GM19463 (cell line): ENCODE measurements around the gene OTULINL.
A peak's percentile ranks its signal among the peaks of the same experiment; 100 is the strongest.
"Not testable (repeated sequence)": the region's sequence is repeated elsewhere in the genome, so short reads cannot be mapped to it uniquely, and the experiment has no call there.

Source experiments
- ATAC-seq: cut with Tn5 transposase; IDR thresholded peaks from one replicate; pipeline ENCODE4 v1.9.1; 2021; ENCODE audit warnings: mild to moderate bottlenecking, moderate library complexity; ENCODE audit not compliant: unreplicated experiment

OTULINL gene

DNA sequence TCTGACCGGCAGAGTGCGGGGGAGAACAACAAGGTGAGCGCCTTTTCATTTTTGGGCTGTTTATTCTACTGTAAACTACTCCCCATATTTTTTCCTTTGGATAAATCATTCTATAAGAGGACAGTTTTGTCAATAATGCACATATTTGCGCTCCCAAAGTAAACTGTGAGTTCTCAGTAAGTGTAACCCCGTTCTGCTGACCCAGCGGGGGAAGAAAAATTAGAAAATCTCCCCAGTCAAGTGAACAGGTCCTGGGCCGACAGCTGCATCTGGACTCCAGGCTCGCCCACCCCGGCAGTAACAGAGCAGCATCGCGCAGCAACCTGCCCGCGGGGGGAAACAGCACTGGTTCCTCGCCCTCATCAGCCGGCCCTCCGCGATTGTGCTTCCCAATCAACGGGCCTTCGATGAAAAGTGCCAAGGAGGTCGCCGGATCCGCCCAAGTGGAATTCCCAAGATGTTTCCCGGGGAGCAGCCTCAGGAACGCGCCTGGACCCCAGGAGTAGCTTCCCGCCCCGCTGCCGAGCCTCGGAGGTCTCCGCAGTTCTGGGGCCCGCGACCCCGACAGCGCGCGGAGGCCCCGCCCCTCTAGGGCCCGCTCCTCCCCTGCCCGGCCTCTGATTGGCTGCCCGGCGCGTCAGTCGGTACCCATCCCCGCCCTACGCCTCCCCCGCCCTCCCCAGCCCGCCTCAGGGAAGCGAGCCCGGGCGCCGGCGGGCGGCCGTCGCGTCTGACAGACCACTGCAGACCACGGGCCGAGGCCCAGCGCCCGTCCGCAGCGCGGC lies at the start of gene OTULINL:
OTULINL (plus strand) TSS at position 687 of the 785 bp plus-strand sequence. CDS start 103 bp downstream, outside the sequence.
- ATAC-seq = peak; percentile 99

DNA sequence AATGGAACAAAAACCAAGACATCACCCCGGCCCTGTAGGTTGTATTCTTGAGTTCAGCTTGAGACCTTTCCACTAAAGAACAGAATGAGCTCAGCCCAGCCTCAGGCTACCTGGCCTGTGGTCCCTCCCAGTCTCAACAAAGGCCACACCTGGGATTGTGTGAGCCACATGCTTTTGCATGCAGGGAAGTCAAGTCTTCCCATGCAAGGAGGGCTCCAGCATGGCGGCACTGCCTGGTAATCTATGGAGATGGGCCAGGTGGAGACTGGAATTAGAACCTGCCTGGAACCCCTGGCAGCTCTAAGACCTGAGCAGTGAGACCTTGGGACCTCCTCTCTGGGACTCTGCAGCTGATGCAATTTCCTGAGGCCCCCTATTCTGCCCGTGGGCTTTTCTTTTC lies 49.4 kb upstream of the OTULINL start:
- ATAC-seq = no peak

DNA sequence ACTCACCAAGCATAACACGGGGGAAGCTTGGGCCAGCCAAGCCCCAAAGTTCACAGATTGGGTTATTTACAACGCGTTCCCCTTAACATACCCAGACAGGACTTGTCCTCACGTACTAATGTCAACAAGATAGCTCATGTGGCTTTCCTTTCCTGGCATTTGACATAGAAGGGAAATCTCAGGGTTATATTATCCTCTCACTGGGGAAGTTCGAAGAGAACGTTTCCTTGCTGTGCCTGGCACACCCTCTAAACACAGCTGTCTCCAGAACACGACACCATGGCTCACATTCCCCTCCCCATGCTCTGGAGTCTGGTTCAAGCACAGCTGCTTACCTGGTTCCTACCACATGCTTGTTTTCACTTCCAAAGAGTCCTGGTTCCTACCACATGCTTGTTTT lies 46.8 kb upstream of the OTULINL start:
- ATAC-seq = no peak

DNA sequence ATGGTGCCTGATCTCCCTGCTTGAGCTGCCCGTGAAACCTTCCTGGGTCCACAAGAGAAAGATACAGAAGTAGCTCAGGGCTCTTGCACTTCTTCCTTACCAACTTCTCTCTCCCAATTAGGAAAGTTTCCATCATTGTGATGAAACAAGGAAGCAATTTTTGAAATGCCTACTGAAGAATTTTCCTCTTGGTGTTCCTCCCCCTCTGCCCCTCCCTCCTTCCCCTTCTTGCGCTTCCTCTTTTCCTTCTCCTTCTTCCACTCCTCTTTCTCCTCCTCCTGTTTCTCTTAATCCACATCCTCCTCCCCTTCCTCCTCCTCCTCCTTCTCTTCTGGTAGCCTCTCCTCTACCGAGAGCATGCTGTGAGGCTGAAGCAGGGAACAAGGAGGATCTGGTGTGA lies 36.3 kb upstream of the OTULINL start:
- ATAC-seq = no peak

DNA sequence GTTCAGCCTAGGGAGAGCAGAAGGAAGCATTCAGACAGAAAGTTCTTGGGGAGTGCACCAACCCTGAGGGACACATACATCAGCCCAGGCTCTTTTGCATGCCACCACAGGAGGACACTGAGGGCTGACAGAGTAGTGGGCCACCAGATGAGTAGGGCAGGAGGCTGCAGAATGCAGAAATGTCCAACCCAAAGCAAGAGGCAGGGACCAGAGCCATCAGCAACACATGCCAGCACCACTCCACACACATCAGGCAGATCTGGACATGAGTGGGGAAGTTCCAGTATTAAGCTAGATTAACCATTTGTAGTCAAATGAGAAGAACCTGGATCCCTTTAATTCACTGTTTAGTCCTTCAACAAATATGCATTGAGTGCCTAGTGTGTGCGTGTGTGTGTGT lies 35.7 kb upstream of the OTULINL start:
- ATAC-seq = no peak

DNA sequence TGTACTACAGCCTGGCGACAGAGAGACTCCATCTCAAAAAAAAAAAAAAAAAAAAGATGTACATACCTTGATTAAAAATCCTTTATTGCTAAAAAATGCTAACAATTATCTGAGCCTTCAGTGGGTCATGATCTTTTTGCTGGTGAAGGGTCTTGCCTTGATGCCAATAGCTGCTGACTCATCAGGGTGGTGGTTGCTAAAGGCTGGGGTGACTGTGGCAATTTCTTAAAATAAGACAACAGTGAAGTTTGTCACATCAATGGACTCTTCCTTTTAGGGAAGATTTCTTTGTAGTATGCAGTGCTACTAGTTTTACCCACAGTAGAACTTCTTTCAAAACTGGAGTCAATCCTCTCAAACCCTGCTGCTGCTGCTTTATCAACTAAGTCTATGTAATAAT lies 33.9 kb upstream of the OTULINL start:
- no peak for ATAC-seq

DNA sequence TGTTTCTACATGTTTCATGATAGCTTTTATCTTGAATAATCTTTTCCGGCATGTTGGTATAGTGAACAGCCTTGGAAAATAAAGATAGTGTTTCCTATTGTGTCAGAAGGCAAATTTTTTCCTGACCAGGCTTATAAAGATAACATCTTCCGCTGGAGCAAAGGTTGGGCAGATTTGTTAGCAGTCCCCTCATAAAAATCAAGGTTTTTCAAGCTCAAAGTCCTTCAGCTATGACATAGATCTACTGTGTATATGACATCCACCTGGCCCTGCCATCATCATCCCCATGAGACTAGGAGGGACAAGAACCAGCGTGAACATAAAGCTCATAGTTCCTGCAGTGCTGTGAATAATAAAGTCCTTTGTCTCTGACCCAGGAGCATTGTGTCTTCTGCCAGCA lies 30.4 kb upstream of the OTULINL start:
- no peak for ATAC-seq

DNA sequence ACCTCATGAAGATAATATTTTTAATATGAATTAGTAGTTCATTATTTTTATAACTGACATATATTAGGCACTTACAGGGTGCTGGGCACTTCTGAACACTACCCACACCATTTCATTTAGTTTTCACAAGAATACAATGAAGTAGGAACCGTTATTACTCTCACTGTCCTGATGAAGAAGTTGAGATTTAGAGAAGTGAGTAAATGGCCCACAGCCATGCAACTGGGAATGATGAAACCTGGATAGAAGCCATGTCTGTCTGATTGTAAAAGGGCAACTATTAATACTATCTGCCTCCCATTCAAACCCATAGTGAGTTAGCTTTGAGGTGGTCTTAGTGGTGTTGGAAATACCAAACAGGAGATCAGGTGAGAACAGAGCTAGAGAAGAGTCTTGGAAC lies 29.6 kb upstream of the OTULINL start:
- ATAC-seq = no peak

DNA sequence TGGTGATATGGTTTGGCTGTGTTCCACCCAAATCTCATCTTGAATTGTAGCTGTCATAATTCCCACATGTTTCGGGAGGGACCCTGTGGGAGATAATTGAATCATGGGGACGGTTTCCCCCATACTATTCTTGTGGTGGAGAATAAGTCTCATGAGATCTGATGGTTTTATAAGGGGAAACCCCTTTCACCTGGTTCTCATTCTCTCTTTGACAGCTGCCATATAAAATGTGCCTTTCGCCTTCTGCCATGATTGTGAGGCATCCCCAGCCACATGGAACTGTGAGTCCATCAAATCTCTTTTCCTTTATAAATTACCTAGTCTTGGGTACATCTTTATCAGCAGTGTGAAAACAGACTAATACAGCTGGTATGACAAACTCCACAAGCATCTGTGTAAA lies 27.3 kb upstream of the OTULINL start:
- not testable (repeated sequence) for ATAC-seq

DNA sequence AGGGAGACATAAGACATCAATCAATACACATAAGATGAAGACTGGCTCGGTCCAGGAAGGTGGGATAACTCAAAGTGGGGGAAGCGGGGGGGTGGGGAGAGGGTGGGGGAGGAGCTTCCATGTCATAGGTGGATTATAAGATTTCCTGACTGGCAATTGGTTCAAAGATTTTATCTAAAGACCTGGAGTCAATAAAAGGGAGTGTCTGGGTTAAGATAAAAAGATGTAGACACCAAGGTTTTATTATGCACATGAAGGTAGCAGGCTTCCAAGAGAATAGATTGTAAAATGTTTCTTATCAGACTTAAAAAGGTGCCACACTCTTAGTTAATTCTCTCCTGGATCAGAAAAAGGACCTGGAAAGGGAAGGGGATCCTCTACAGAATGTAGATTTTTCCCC lies 25.6 kb upstream of the OTULINL start:
- no peak for ATAC-seq

DNA sequence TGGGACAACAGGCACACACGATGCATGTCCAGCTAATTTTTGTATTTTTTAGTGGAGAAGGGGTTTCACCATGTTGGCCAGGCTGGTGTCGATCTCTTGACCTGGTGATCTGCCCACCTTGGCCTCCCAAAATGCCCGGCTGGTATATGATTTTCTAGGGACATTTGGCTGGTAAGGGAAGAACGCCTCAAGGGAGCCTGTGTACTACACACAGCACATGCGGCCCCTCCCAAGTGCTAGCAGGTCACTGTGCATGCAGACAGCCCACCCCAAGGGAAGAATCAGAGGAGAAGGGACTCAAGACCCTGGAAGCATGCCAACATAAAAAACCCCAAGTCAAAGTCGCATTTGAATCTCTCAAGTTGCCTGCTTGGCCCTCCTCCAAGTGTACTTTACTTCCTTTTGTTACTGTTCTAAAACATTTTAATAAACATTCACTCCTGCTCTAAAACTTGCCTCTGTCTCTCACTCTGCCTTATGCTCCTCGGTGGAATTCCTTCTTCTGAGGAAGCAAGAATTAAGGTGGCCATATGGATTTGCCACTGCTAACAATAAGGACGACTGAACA lies 24.3 kb upstream of the OTULINL start:
- ATAC-seq = no peak

DNA sequence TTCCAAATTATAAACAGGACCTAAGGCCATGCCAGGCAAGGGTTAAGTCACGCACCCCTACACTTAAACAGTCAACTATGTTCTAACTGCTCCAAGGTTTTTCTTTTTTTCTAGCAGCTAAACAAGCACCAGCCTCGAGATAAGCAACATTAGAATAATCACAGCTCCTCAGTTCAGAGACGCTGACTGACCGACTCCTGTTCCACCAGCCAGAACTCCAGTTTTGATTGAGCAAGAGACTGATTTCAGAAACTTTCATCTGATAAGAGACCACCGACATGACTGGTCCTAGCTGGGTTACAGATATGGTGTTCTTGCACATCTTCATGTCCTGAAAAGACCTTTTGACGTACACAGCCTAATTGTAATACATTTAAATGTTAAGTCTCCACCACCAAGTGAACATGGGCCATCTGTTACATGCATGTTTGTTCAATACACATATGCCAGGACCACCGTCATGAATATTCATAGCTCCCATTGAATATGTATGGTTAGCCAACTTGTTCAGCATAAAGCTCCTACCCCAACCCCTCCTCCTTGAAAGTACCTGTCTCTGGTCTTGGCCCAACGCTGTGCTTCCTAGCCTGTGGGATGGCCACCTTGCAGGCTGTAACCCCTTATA lies 23.7 kb upstream of the OTULINL start:
- ATAC-seq = no peak

DNA sequence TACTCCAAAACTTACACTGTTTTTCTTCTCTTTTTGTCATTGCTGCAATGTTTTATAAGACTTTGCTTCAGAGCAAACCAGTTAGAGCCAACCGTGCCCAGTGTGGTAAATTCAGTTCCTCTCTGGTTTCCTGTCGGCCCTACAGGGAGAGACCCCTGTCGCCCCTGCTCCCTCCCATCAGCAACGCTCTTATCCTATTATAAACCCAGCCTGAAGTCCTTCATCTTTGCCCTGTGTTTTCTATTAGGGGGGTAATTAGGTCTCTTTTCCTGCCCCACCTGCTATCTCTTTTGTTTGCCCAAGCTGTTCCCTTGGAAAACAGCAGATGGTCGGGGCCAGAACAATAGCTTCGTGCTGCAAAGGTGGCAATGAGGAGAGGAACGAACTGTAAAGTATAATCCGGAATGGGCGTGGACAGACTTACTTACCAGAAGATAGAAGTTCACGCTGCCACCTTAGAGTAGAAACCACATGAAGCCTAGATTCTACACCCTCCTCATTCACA lies 21.4 kb upstream of the OTULINL start:
- ATAC-seq = no peak

DNA sequence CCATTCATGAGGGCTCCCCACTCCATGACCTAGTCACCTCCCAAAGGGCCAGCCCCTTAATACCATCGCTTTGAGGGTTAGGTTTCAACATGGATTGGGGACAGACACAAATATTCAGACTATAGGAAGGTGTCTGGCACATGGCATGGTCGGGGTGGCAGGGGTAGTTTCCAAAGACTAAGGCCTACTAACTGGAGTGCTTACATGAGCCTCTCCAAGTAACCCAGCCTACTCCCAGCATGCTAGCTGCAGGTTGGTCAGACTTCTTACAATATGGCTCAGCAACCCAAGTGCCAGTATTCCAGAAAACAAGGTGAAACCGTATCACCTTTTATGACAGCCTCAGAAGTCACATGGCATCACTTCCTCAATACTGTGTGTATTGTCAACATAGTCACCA lies 19.9 kb upstream of the OTULINL start:
- no peak for ATAC-seq

DNA sequence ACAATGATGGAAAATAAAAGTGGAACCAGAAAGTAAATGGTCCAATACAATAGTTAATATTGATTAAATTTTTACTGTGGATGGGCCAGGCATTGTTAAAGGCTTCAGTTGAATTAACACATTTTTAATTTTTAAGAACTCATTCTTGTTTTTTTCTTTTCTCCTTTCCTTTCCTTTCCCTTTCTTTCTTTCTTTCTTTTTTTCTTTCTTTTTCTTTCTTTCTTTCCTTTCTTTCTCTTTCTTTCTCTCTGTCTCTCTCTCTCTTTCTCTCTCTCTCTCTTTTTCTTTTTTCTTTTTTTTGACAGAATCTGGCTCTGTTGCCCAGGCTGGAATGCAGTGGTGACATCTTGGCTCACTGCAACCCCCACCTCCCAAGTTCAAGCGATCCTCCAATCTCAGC lies 13.3 kb upstream of the OTULINL start:
- no peak for ATAC-seq

DNA sequence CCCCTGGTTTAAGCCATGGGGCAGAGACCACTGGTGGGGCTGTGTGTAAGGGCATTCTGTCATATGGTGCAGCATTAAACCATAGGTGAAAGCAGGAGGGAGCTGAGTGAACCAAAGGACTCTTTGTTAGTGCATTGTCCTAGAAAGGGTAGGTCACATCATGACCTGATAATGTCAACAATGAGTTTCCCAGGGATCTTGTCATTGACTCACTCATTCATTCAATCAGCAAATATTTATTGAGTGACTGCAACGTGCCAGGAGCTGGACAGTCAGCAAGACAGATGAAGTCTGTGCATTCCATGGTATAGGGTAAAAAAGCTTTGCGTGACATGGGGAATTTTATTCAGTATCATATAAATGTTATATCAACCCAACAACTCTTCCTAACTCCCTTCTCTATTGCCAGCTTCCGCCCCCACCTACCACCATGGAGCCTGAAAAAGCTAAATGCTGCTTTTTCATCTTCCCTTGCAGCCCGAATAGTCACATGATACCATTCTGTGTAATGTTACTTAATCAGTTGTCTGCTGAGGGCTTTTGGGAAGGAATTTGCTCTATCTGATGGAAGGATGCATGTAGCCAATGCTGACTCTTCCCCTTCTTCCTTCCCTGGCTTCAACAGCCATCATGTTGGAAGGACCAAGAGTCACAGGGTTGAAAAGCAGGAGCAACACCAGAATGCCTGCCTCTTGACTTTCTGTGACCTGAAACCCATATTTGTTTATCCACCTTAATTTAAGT lies 11.5 kb upstream of the OTULINL start:
- ATAC-seq = no peak

DNA sequence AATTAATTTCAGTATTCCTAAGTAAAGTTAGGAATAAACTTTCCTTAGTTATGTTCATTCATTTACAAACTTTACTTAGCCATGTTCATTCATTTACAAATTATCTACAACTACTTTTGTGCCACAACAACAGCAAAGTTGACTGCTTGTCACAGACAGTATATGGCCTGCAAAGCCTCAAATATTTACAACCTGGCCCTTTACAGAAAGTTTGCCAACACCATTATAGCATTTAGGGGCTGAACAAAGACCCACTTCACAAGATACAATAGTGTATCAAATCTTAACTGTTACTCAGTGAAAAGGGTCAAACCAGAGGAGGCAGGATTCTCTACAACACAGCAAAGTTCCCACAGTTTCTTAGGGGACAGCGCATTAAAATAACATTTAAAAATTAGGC lies 9.7 kb upstream of the OTULINL start:
- no peak for ATAC-seq

DNA sequence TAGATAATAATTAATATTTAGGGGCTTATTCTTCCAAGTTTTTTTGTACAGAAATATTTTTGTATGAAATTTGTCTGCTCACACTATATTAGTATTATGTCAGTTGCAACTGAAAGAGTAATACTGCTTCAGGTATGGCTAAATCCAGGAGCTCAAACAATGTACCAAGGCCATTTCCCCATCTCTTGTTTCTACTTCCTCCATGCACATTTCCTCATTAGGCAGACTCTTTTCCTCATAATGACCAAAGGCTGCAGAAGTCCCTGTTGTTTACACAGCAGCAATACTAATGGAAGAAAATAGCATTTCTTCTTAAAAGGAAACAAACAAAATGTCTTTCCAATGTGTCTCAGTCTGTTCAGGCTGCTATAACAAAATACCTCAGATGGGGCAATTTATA lies 9.2 kb upstream of the OTULINL start:
- ATAC-seq = no peak

DNA sequence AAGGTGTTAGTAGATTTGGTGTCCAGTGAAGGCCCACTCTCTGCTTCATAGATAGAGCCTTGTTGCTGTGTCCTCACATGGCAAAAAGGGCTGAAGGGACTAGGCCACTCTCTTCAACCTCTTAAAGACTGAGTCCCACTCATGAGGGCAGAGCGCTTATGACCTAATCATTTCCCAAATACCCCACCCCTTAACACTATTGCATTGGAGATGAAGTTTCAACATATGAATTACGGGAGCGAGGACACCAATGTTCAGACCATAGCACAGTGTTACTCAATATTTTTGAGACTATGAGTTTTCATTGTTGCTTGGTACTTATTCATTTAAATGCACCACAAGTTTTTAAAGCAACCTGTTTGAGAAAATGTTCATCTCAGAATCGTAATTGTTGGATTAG lies 8.8 kb upstream of the OTULINL start:
- ATAC-seq = no peak

DNA sequence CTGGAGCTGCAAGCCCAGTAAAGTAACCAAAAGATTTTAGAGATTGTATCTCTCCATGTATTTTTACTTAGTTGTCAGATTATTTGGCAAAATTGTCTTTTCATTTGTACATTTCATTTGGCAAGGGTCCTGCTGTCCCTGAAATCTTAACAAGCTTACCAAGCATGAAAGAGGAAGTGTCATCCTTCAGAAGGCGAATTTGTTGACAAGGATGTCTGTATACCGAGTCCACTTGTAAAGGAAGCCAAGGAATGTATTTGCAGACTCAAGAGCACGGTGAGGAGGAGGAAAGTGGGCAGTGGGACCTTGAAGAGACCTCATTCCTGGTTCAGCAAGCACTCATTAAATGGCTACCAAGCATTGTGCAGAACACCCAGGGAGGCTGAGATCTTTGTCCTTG lies 7.5 kb upstream of the OTULINL start:
- no peak for ATAC-seq

DNA sequence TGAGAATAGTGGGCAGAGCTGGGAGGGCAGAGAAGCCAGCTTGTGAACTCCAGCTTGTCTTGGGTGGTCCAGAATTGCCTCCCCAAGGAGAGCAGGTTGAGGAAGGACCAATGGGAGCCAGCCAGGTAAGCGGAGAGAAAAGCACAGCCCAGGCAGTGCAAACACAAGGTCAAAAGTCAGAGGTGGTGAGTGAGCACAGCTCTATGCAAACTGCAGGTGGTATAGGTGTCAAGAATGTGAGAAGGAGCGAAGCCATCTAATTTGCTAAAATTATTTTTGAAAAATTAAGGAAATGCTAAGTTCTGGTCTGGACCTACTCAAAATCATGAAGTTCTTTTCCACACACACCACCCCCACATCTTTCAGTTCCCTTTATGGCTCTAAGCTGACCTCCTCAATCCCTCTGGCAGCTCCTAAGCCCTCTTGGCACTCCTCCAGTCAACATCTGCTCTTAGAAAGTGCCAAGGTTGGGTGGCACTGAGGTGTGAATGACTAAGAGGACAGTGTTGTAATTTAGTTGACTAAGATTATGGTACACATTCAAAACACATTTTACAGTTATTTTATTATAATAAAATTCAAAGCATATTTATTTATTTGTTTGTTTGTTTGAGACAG lies 6.6 kb upstream of the OTULINL start:
- no peak for ATAC-seq
